H1 (cell line): Measurements from ENCODE around the gene THOC7. TPM values are rescaled to one million over a fixed set of nuclear protein-coding genes. Genes with fewer than 3 reads are reported as not detected.

Experiments used
- CEBPB ChIP-seq: IDR thresholded peaks from 2 replicates; pipeline ENCODE4 v1.6.1; 2012; ENCODE audit warnings: low read depth, low read length
- CTCF ChIP-seq, 3 experiments: IDR thresholded peaks; 1 replicate in 2 of 3; 2 replicates in 1 of 3; pipeline versions ENCODE4 v1.5.1 to v1.6.1; 2011; ENCODE audit warnings: low read length in 3 of 3, mild to moderate bottlenecking in 3 of 3, inconsistent platforms in 2 of 3, low read depth in 1 of 3, moderate library complexity in 1 of 3; ENCODE audit not compliant: insufficient read depth in 1 of 3; ENCODE audit errors: control extremely low read depth in 1 of 3
- E2F6 ChIP-seq: IDR thresholded peaks from 2 replicates; pipeline ENCODE4 v1.6.1; 2012; ENCODE audit warnings: inconsistent platforms
- HDAC6 ChIP-seq: IDR thresholded peaks from one replicate; pipeline ENCODE4 v1.7.1; 2012; ENCODE audit warnings: low read depth, mild to moderate bottlenecking, inconsistent platforms, low read length, moderate library complexity
- PHF8 ChIP-seq: fragments of 200-600 bp; sonication (generic); conservative IDR thresholded peaks from 2 replicates; pipeline ENCODE4 v1.7.1; 2012; ENCODE audit warnings: low read depth, mild to moderate bottlenecking, inconsistent platforms, low read length, moderate library complexity
- polyA plus RNA-seq, 7 experiments: library from polyadenylated mRNA; depleted of rRNA in 3 of 7; stranded (reverse) in 5 of 7; unstranded in 2 of 7; fragments of >200 nt in 5 of 7; fragments of 200-250 nt in 2 of 7; gene quantifications; 1 replicate in 5 of 7; 2 replicates in 1 of 7; 4 replicates in 1 of 7; pipeline versions ENCODE4 v1.2.1 to v1.2.3, GENCODE V29; 2011 to 2013; ENCODE audit warnings: missing spikeins in 2 of 7, mixed read lengths in 2 of 7
- total RNA-seq: library from RNA; stranded (reverse); fragmentation: NEBNext Ultra II Directional; extraction: Animal tissue kit (Norgen Biotek cat#: 25700); gene quantifications from 2 replicates; pipeline ENCODE4 v1.2.1, GENCODE V29; 2021

THOC7 gene
- total and polyA plus RNA-seq, 2 of the 8 experiments (the other 6 are each of a cell fraction or from before 2014, with no cell fraction given): 18.7 to 74.0 TPM

GRCh38 chr3:63807961-63808565 is 55.5 kb downstream of the THOC7 start (continued):
- TF ChIP-seq PHF8: no peak
- no peak for TF ChIP-seq E2F6
- no peak for TF ChIP-seq CTCF (IDR thresholded peaks at IDR 0.05; ENCODE audit: control extremely low read depth in 1 of 3, insufficient read depth in 1 of 3, low read depth in 1 of 3, low read length in 3 of 3)
- TF ChIP-seq CEBPB: no peak
- no peak for TF ChIP-seq HDAC6
